Measurements from ENCODE around the gene C4orf50. TPM values are rescaled to one million over a fixed set of nuclear protein-coding genes. Genes with fewer than 3 reads are reported as not detected.

Gene C4orf50
- polyA plus RNA-seq, 4 donors: 0.04 to 0.49 TPM; not detected in 2

DNA sequence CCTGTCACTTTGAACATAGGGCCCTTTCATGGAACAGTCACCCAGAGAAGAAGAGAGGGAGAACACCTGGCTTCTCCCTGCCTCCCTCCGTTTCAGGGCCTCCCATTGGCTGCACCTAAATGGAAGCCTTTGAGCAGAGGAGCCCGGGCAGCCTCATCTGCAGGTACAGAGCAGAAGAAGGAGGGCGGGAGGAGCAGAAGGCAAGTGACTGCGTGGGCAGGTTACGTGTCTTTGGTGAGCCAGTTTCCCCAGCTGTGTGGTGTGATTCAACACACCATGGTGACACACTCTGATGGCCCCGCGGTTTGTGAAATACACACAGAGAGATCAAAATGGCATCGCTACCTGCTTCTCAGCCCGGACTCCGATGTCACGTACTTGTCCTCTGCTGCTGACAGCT lies 431 bp downstream of the C4orf50 start:
- H3K9me3 ChIP-seq (ENCODE audit: control insufficient read depth in 2 of 2, insufficient read depth in 1 of 2, low read depth in 1 of 2, low read length in 1 of 2): no peaks in the 10 kb centered on the region
- no peak overlapping the region for H3K4me3 ChIP-seq (ENCODE audit: low read depth in 1 of 3, low read length in 3 of 3)
- no peaks in the 10 kb centered on the region for H3K27me3 ChIP-seq (ENCODE audit: control insufficient read depth in 3 of 3, insufficient read depth in 3 of 3, low read length in 3 of 3)
- no peak for FAIRE-seq
- no peak for DNase-seq
- no peaks in the 10 kb centered on the region for H3K36me3 ChIP-seq (ENCODE audit: control insufficient read depth in 3 of 3, insufficient read depth in 2 of 3, low read depth in 1 of 3, low read length in 3 of 3)
- H3K27ac ChIP-seq (ENCODE audit: low read depth in 1 of 3, low read length in 2 of 3): no peak overlapping the region
- no peaks in the 10 kb centered on the region for H3K4me1 ChIP-seq (ENCODE audit: control insufficient read depth in 3 of 3, insufficient read depth in 2 of 3, low read depth in 1 of 3, low read length in 2 of 3)
- WGBS, 3 donors: 85 to 90% (median 90%) methylated on average over 11 of the region's 11 CpGs

DNA sequence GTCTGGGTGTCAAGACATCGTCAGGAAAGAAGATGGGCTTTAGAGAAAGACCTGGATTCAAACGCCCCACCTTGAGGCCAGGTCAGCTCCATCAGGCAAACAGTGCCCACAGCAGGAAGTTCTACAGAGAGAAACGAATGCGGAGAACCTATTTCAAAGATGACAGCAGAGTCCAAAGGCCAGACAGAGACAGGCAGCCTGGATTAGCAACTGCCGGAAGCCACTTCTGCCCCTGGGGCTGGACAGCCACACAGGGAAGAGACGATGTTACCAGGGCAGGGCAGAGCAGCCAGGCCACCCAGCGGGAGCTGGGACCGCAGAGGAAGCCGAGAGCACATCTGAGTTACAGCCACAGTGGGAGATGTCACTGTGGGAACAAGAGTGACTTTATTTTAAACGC lies 1.2 kb downstream of the C4orf50 start:
- 19 to 60% (median 37%) methylated on average over 10 of the region's 10 CpGs for WGBS, 3 donors
- Histone ChIP-seq H3K4me3 (ENCODE audit: low read depth in 1 of 3, low read length in 3 of 3) (no peak overlapping the region), H3K27me3 (ENCODE audit: control insufficient read depth in 3 of 3, insufficient read depth in 3 of 3, low read length in 3 of 3) (no peaks in the 10 kb centered on the region), H3K9me3 (ENCODE audit: control insufficient read depth in 2 of 2, insufficient read depth in 1 of 2, low read depth in 1 of 2, low read length in 1 of 2) (no peaks in the 10 kb centered on the region), H3K4me1 (ENCODE audit: control insufficient read depth in 3 of 3, insufficient read depth in 2 of 3, low read depth in 1 of 3, low read length in 2 of 3) (no peaks in the 10 kb centered on the region), H3K27ac (ENCODE audit: low read depth in 1 of 3, low read length in 2 of 3) (no peak overlapping the region), H3K36me3 (ENCODE audit: control insufficient read depth in 3 of 3, insufficient read depth in 2 of 3, low read depth in 1 of 3, low read length in 3 of 3) (no peaks in the 10 kb centered on the region)
- FAIRE-seq (no peak), DNase-seq (peak; percentile 18 to 45)

GRCh38 chr4:6013564-6013963 lies 4.7 kb downstream of the C4orf50 start:
- H3K27ac ChIP-seq (ENCODE audit: low read depth in 1 of 3, low read length in 2 of 3): no peak overlapping the region
- FAIRE-seq (no peak), DNase-seq (no peak)
- H3K4me1 ChIP-seq (ENCODE audit: control insufficient read depth in 3 of 3, insufficient read depth in 2 of 3, low read depth in 1 of 3, low read length in 2 of 3): no peaks in the 10 kb centered on the region
- WGBS, 3 donors: 83 to 87% (median 86%) methylated on average over 12 of the region's 12 CpGs
- H3K36me3 ChIP-seq (ENCODE audit: control insufficient read depth in 3 of 3, insufficient read depth in 2 of 3, low read depth in 1 of 3, low read length in 3 of 3): no peaks in the 10 kb centered on the region
- H3K9me3 ChIP-seq (ENCODE audit: control insufficient read depth in 2 of 2, insufficient read depth in 1 of 2, low read depth in 1 of 2, low read length in 1 of 2): no peaks in the 10 kb centered on the region
- H3K27me3 ChIP-seq (ENCODE audit: control insufficient read depth in 3 of 3, insufficient read depth in 3 of 3, low read length in 3 of 3): peaks cover 0 to 8% (median 7%) of the 10 kb centered on the region in 3 donors
- no peak overlapping the region for H3K4me3 ChIP-seq (ENCODE audit: low read depth in 1 of 3, low read length in 3 of 3)

DNA sequence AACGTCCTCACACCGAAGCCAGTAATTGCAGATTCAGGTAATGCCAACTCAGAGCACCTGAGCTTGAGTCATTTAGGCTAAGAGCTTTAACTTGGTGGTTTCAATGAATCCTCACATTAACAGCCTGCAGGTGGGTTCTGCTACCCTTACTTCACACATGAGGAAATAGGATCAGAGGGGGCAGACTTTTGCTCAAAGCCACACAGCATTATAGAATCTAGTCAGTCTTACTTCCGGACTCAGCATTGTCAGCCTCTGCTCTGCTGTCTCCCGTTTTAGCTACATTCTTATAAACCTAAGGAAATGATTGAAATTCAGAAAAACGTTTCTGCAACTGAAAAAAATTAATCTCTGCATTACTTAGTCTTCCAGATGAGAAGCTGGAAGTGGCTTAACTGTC lies 6.0 kb downstream of the C4orf50 start:
- Histone ChIP-seq H3K27ac (ENCODE audit: low read depth in 1 of 3, low read length in 2 of 3) (no peak overlapping the region), H3K4me3 (ENCODE audit: low read depth in 1 of 3, low read length in 3 of 3) (no peak overlapping the region), H3K36me3 (ENCODE audit: control insufficient read depth in 3 of 3, insufficient read depth in 2 of 3, low read depth in 1 of 3, low read length in 3 of 3) (no peaks in the 10 kb centered on the region), H3K27me3 (ENCODE audit: control insufficient read depth in 3 of 3, insufficient read depth in 3 of 3, low read length in 3 of 3) (peaks cover 5 to 11% (median 8%) of the 10 kb centered on the region in 3 donors), H3K4me1 (ENCODE audit: control insufficient read depth in 3 of 3, insufficient read depth in 2 of 3, low read depth in 1 of 3, low read length in 2 of 3) (no peaks in the 10 kb centered on the region), H3K9me3 (ENCODE audit: control insufficient read depth in 2 of 2, insufficient read depth in 1 of 2, low read depth in 1 of 2, low read length in 1 of 2) (no peaks in the 10 kb centered on the region)
- FAIRE-seq (no peak), DNase-seq (no peak)
- 62 to 64% (median 63%) methylated on average over 5 of the region's 5 CpGs for WGBS, 3 donors

DNA sequence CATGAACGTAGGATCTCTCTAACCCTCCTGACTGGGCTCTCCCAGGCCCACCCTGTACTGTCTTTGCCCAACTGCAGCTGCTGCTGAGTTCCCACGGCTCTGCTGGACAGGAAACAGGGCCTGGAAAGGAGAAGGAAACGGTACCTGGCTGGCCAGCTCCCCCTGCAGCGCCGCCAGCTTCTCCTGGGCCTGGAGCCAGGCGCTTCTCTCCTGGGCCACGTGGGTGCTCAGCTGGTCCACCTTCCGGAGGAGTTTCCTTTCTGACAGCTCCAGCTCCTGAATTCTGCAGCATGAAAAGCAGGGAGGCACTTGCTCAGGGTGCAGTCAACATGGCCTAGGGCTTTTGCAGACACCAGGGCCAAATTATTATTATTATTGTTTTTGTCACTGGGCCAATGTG lies 6.5 kb downstream of the C4orf50 start:
- no peaks in the 10 kb centered on the region for H3K9me3 ChIP-seq (ENCODE audit: control insufficient read depth in 2 of 2, insufficient read depth in 1 of 2, low read depth in 1 of 2, low read length in 1 of 2)
- WGBS, 3 donors: 9 to 21% (median 14%) methylated on average over 8 of the region's 8 CpGs
- no peak overlapping the region for H3K4me3 ChIP-seq (ENCODE audit: low read depth in 1 of 3, low read length in 3 of 3)
- H3K27me3 ChIP-seq (ENCODE audit: control insufficient read depth in 3 of 3, insufficient read depth in 3 of 3, low read length in 3 of 3): peaks cover 5 to 14% (median 8%) of the 10 kb centered on the region in 3 donors
- no peak for FAIRE-seq
- H3K36me3 ChIP-seq (ENCODE audit: control insufficient read depth in 3 of 3, insufficient read depth in 2 of 3, low read depth in 1 of 3, low read length in 3 of 3): no peaks in the 10 kb centered on the region
- no peak overlapping the region for H3K27ac ChIP-seq (ENCODE audit: low read depth in 1 of 3, low read length in 2 of 3)
- H3K4me1 ChIP-seq (ENCODE audit: control insufficient read depth in 3 of 3, insufficient read depth in 2 of 3, low read depth in 1 of 3, low read length in 2 of 3): no peaks in the 10 kb centered on the region
- no peak for DNase-seq

GRCh38 chr4:6011271-6011671 lies 7.0 kb downstream of the C4orf50 start:
- Histone ChIP-seq H3K9me3 (ENCODE audit: control insufficient read depth in 2 of 2, insufficient read depth in 1 of 2, low read depth in 1 of 2, low read length in 1 of 2) (no peaks in the 10 kb centered on the region), H3K27me3 (ENCODE audit: control insufficient read depth in 3 of 3, insufficient read depth in 3 of 3, low read length in 3 of 3) (peaks cover 5 to 14% (median 8%) of the 10 kb centered on the region in 3 donors), H3K36me3 (ENCODE audit: control insufficient read depth in 3 of 3, insufficient read depth in 2 of 3, low read depth in 1 of 3, low read length in 3 of 3) (no peaks in the 10 kb centered on the region), H3K4me3 (ENCODE audit: low read depth in 1 of 3, low read length in 3 of 3) (no peak overlapping the region), H3K27ac (ENCODE audit: low read depth in 1 of 3, low read length in 2 of 3) (no peak overlapping the region), H3K4me1 (ENCODE audit: control insufficient read depth in 3 of 3, insufficient read depth in 2 of 3, low read depth in 1 of 3, low read length in 2 of 3) (no peaks in the 10 kb centered on the region)
- DNase-seq: no peak
- FAIRE-seq: no peak
- WGBS, 3 donors: 44 to 51% (median 44%) methylated on average over 11 to 12 of the region's 12 CpGs

- no peak for FAIRE-seq
- no peak overlapping the region for H3K4me3 ChIP-seq (ENCODE audit: low read depth in 1 of 3, low read length in 3 of 3)
- H3K27me3 ChIP-seq (ENCODE audit: control insufficient read depth in 3 of 3, insufficient read depth in 3 of 3, low read length in 3 of 3): peaks cover 5 to 14% (median 8%) of the 10 kb centered on the region in 3 donors
Measured at GRCh38 chr4:6010789-6011188, 7.4 kb downstream of the C4orf50 start.

GRCh38 chr4:6009452-6009851 lies 8.8 kb downstream of the C4orf50 start:
- WGBS, 3 donors: 29 to 47% (median 36%) methylated on average over 8 of the region's 8 CpGs
- DNase-seq (no peak), FAIRE-seq (no peak)
- H3K9me3 ChIP-seq (ENCODE audit: control insufficient read depth in 2 of 2, insufficient read depth in 1 of 2, low read depth in 1 of 2, low read length in 1 of 2): no peaks in the 10 kb centered on the region
- H3K27me3 ChIP-seq (ENCODE audit: control insufficient read depth in 3 of 3, insufficient read depth in 3 of 3, low read length in 3 of 3): peaks cover 5 to 14% (median 8%) of the 10 kb centered on the region in 3 donors
- H3K4me1 ChIP-seq (ENCODE audit: control insufficient read depth in 3 of 3, insufficient read depth in 2 of 3, low read depth in 1 of 3, low read length in 2 of 3): no peaks in the 10 kb centered on the region
- H3K36me3 ChIP-seq (ENCODE audit: control insufficient read depth in 3 of 3, insufficient read depth in 2 of 3, low read depth in 1 of 3, low read length in 3 of 3): no peaks in the 10 kb centered on the region
- no peak overlapping the region for H3K27ac ChIP-seq (ENCODE audit: low read depth in 1 of 3, low read length in 2 of 3)
- no peak overlapping the region for H3K4me3 ChIP-seq (ENCODE audit: low read depth in 1 of 3, low read length in 3 of 3)

More at GRCh38 chr4:6010789-6011188, 7.4 kb downstream of the C4orf50 start:
- H3K9me3 ChIP-seq (ENCODE audit: control insufficient read depth in 2 of 2, insufficient read depth in 1 of 2, low read depth in 1 of 2, low read length in 1 of 2): no peaks in the 10 kb centered on the region
- DNase-seq: no peak
- no peaks in the 10 kb centered on the region for H3K36me3 ChIP-seq (ENCODE audit: control insufficient read depth in 3 of 3, insufficient read depth in 2 of 3, low read depth in 1 of 3, low read length in 3 of 3)
- no peak overlapping the region for H3K27ac ChIP-seq (ENCODE audit: low read depth in 1 of 3, low read length in 2 of 3)
- no peaks in the 10 kb centered on the region for H3K4me1 ChIP-seq (ENCODE audit: control insufficient read depth in 3 of 3, insufficient read depth in 2 of 3, low read depth in 1 of 3, low read length in 2 of 3)
- 55 to 77% (median 63%) methylated on average over 3 of the region's 3 CpGs for WGBS, 3 donors

GRCh38 chr4:6008766-6009385 lies 9.4 kb downstream of the C4orf50 start:
- H3K27me3 ChIP-seq (ENCODE audit: control insufficient read depth in 3 of 3, insufficient read depth in 3 of 3, low read length in 3 of 3): peaks cover 5 to 14% (median 8%) of the 10 kb centered on the region in 3 donors
- WGBS, 3 donors: 71 to 75% (median 73%) methylated on average over 19 of the region's 19 CpGs
- FAIRE-seq (no peak), DNase-seq (no peak)
- no peak overlapping the region for H3K4me3 ChIP-seq (ENCODE audit: low read depth in 1 of 3, low read length in 3 of 3)
- H3K27ac ChIP-seq (ENCODE audit: low read depth in 1 of 3, low read length in 2 of 3): no peak overlapping the region
- H3K4me1 ChIP-seq (ENCODE audit: control insufficient read depth in 3 of 3, insufficient read depth in 2 of 3, low read depth in 1 of 3, low read length in 2 of 3): no peaks in the 10 kb centered on the region
- no peaks in the 10 kb centered on the region for H3K36me3 ChIP-seq (ENCODE audit: control insufficient read depth in 3 of 3, insufficient read depth in 2 of 3, low read depth in 1 of 3, low read length in 3 of 3)
- H3K9me3 ChIP-seq (ENCODE audit: control insufficient read depth in 2 of 2, insufficient read depth in 1 of 2, low read depth in 1 of 2, low read length in 1 of 2): no peaks in the 10 kb centered on the region
